Measurements from ENCODE around the gene PAK6. TPM values are rescaled to one million over a fixed set of nuclear protein-coding genes. Genes with fewer than 3 reads are reported as not detected.

The PAK6 gene
- polyA plus RNA-seq, 1 experiment, result not detected

DNA sequence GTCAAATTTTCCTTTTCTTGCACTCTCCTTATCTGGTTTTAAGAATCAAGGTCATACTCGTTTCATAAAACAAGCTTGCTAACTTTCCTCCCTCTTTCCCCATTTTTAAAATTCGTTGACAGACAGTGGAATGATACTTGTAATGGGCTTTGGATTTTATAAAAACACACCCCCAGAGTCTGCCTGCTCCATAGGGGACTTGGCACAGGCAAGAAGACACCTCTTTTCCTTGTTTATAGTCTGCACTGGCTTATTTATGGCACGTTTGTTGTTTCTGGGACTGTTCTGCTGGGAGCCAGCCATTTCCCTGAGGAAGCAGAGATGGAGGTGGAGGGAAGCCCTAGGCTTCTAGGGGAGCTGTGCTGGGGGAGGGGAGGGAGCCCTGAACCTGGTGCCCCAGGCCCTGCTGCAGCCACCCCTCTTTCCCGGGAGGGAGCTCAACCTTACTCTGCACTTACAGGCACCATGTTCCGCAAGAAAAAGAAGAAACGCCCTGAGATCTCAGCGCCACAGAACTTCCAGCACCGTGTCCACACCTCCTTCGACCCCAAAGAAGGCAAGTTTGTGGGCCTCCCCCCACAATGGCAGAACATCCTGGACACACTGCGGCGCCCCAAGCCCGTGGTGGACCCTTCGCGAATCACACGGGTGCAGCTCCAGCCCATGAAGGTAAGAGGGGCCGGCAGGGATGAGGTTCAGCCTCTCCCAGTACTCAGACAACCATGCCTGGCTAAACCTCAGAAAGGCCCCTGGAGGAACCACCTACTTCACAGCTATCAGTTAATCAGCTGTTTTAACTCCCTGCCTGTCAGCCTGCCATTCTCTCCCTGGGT, 25.7 kb downstream of the PAK6 start:
- POLR2A ChIA-PET, result no interaction called here
- DNase-seq (ENCODE audit: low read depth, low spot score), result no peak

DNA sequence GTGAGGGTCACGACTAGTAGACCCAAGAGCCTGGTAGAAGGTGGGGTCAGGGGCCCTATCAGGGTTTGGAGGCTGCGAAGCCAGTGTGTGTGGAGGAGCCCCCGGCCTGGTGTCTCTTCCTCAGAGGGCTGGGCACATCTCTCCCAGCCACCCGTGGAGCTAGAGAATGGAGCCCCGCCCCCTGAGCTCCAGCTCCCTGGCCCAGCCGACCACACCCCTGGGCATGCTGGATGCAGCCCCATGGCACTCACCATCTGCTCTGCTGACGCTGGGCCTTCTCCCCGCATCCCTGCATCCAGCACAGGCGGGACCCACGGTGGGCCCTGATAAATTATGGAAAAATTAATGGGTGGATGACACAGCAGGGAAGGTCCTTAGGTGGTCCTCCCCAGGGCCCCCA, 26.5 kb downstream of the PAK6 start:
- Histone ChIP-seq H3K27me3 (ENCODE audit: control insufficient read depth, insufficient read depth, low read length) (no peaks in the 10 kb centered on the region), H3K9me3 (ENCODE audit: control insufficient read depth, insufficient read depth, low read length) (no peaks in the 10 kb centered on the region), H3K4me3 (ENCODE audit: low read depth, low read length) (no peak overlapping the region), H3K27ac (ENCODE audit: low read depth, low read length) (no peak overlapping the region)
- CTCF ChIA-PET, result interaction anchor here (5.2 to 7.9 kb wide), 2 partner anchors 9 to 48 kb away, joined by 23 to 82 read pairs; no protein-coding TSS in a partner anchor
- DNase-seq (ENCODE audit: low read depth, low spot score), result no peak
- POLR2A ChIA-PET, result no interaction called here
- TF ChIP-seq, protein P1, sequence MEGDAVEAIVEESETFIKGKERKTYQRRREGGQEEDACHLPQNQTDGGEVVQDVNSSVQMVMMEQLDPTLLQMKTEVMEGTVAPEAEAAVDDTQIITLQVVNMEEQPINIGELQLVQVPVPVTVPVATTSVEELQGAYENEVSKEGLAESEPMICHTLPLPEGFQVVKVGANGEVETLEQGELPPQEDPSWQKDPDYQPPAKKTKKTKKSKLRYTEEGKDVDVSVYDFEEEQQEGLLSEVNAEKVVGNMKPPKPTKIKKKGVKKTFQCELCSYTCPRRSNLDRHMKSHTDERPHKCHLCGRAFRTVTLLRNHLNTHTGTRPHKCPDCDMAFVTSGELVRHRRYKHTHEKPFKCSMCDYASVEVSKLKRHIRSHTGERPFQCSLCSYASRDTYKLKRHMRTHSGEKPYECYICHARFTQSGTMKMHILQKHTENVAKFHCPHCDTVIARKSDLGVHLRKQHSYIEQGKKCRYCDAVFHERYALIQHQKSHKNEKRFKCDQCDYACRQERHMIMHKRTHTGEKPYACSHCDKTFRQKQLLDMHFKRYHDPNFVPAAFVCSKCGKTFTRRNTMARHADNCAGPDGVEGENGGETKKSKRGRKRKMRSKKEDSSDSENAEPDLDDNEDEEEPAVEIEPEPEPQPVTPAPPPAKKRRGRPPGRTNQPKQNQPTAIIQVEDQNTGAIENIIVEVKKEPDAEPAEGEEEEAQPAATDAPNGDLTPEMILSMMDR (IDR thresholded peaks at IDR 0.05; ENCODE audit: low read depth, low read length), result no peak

More for the DNA sequence above, 25.7 kb downstream of the PAK6 start:
- no peaks in the 10 kb centered on the region for H3K9me3 ChIP-seq (ENCODE audit: control insufficient read depth, insufficient read depth, low read length)
- H3K4me3 ChIP-seq (ENCODE audit: low read depth, low read length), result no peak overlapping the region
- H3K27ac ChIP-seq (ENCODE audit: low read depth, low read length), result no peak overlapping the region
- TF ChIP-seq, protein P1 (IDR thresholded peaks at IDR 0.05; ENCODE audit: low read depth, low read length), result no peak
- CTCF ChIA-PET, result interaction anchor here (0.6 to 7.9 kb wide), 6 partner anchors 10 to 221 kb away, joined by 3 to 82 read pairs (median 4); partner anchors contain the start of gene PAK6
- H3K27me3 ChIP-seq (ENCODE audit: control insufficient read depth, insufficient read depth, low read length), result no peaks in the 10 kb centered on the region

- Histone ChIP-seq H3K9me3 (ENCODE audit: control insufficient read depth, insufficient read depth, low read length) (no peaks in the 10 kb centered on the region), H3K4me3 (ENCODE audit: low read depth, low read length) (no peak overlapping the region), H3K27me3 (ENCODE audit: control insufficient read depth, insufficient read depth, low read length) (peaks cover 3% of the 10 kb centered on the region), H3K27ac (ENCODE audit: low read depth, low read length) (no peak overlapping the region)
- TF ChIP-seq, protein P1 (IDR thresholded peaks at IDR 0.05; ENCODE audit: low read depth, low read length), result no peak
- ChIA-PET POLR2A (no interaction called here), CTCF (interaction anchor here (5.2 to 7.9 kb wide), 2 partner anchors 8 to 49 kb away, joined by 23 to 82 read pairs; no protein-coding TSS in a partner anchor)
- no peak for DNase-seq (ENCODE audit: low read depth, low spot score)
Measured at GRCh38 chr15:40265875-40266274, 27.0 kb downstream of the PAK6 start.

- ChIA-PET CTCF (interaction anchor here (0.6 to 7.9 kb wide), 4 partner anchors 7 to 50 kb away, joined by 3 to 82 read pairs (median 7); no protein-coding TSS in a partner anchor), POLR2A (no interaction called here)
- no peaks in the 10 kb centered on the region for H3K9me3 ChIP-seq (ENCODE audit: control insufficient read depth, insufficient read depth, low read length)
- TF ChIP-seq, protein P1 (IDR thresholded peaks at IDR 0.05; ENCODE audit: low read depth, low read length), result no peak
- H3K27ac ChIP-seq (ENCODE audit: low read depth, low read length), result peak overlapping the region; percentile 80
- peak; percentile 57 for DNase-seq (ENCODE audit: low read depth, low spot score)
- no peak overlapping the region for H3K4me3 ChIP-seq (ENCODE audit: low read depth, low read length)
- H3K27me3 ChIP-seq (ENCODE audit: control insufficient read depth, insufficient read depth, low read length), result peaks cover 3% of the 10 kb centered on the region
Measured at GRCh38 chr15:40266828-40267304, 28.0 kb downstream of the PAK6 start.

DNA sequence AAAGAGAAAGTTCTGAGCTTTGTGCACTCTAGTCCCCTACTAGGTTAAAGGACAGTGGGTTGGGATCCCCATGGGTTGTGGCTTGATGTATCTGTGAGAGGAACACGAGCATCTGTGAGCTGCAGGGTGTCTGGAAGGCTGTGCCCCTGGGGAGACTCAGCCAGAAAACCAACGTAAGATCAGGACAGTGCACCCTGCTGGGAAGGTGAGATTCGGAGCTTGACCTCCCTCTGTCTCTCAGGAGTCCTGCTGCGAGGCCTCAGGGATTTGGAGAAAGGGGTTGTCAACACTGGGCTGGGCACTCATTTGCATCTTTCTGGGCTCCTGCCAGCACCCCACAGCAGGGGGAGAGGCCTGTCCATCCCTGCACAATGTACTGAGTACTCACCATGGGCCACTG, 28.8 kb downstream of the PAK6 start:
- no peaks in the 10 kb centered on the region for H3K9me3 ChIP-seq (ENCODE audit: control insufficient read depth, insufficient read depth, low read length)
- ChIA-PET CTCF (interaction anchor here (1.0 to 2.1 kb wide), 3 partner anchors 11 to 50 kb away, joined by 3 to 10 read pairs (median 10); no protein-coding TSS in a partner anchor), POLR2A (interaction anchor here (1.0 kb wide), 1 partner anchor 18 kb away, joined by 3 read pairs; no protein-coding TSS in a partner anchor)
- no peak overlapping the region for H3K4me3 ChIP-seq (ENCODE audit: low read depth, low read length)
- TF ChIP-seq, protein P1 (IDR thresholded peaks at IDR 0.05; ENCODE audit: low read depth, low read length), result no peak
- H3K27me3 ChIP-seq (ENCODE audit: control insufficient read depth, insufficient read depth, low read length), result peaks cover 3% of the 10 kb centered on the region
- no peak overlapping the region for H3K27ac ChIP-seq (ENCODE audit: low read depth, low read length)
- no peak for DNase-seq (ENCODE audit: low read depth, low spot score)
